GM21737 (cell line): ENCODE results near the gene UGT1A9.

ENCODE experiments used
- ATAC-seq: cut with Tn5 transposase; IDR thresholded peaks from one replicate; pipeline ENCODE4 v1.9.1; 2021; ENCODE audit warnings: mild to moderate bottlenecking, moderate library complexity; ENCODE audit not compliant: unreplicated experiment

The UGT1A9 gene

GRCh38 chr2:233814056-233814835, 142.5 kb downstream of the UGT1A9 start:
- no peak for ATAC-seq

GRCh38 chr2:233815861-233816260, 144.2 kb downstream of the UGT1A9 start:
- no peak for ATAC-seq

GRCh38 chr2:233816334-233816733, 144.6 kb downstream of the UGT1A9 start:
- ATAC-seq, result no peak

GRCh38 chr2:233816771-233817170, 145.1 kb downstream of the UGT1A9 start:
- no peak for ATAC-seq

- ATAC-seq, result no peak
These were observed 145.7 kb downstream of the UGT1A9 start for GRCh38 chr2:233817361-233817911.

GRCh38 chr2:233817995-233818638, 146.4 kb downstream of the UGT1A9 start:
- no peak for ATAC-seq

GRCh38 chr2:233818639-233819621, 147.2 kb downstream of the UGT1A9 start:
- no peak for ATAC-seq

- ATAC-seq, result no peak
These were observed 148.4 kb downstream of the UGT1A9 start for GRCh38 chr2:233819884-233820773.

GRCh38 chr2:233820774-233821105, 149.0 kb downstream of the UGT1A9 start:
- no peak for ATAC-seq

- no peak for ATAC-seq
These were observed 149.5 kb downstream of the UGT1A9 start for GRCh38 chr2:233821196-233821595.

- no peak for ATAC-seq
These were observed 150.0 kb downstream of the UGT1A9 start for GRCh38 chr2:233821709-233822100.

GRCh38 chr2:233822101-233822771, 150.5 kb downstream of the UGT1A9 start:
- no peak for ATAC-seq
